HG02973 (cell line): ENCODE data around the gene PAX5.

Experiments used
- ATAC-seq: cut with Tn5 transposase; IDR thresholded peaks from one replicate; pipeline ENCODE4 v1.9.1; 2021; ENCODE audit warnings: moderate library complexity; ENCODE audit not compliant: unreplicated experiment

PAX5 gene

GRCh38 chr9:36935768-36936497 is 98.1 kb downstream of the PAX5 start:
- peak; percentile 62 for ATAC-seq

- peak; percentile 21 for ATAC-seq
These were observed 98.7 kb downstream of the PAX5 start for GRCh38 chr9:36935332-36935731.

- ATAC-seq: no peak
These were observed 99.5 kb downstream of the PAX5 start for GRCh38 chr9:36934478-36935065.

GRCh38 chr9:36933676-36934215 is 100.3 kb downstream of the PAX5 start:
- no peak for ATAC-seq

GRCh38 chr9:36932198-36932597 is 101.9 kb downstream of the PAX5 start:
- ATAC-seq: no peak

- no peak for ATAC-seq
These were observed 103.1 kb downstream of the PAX5 start for GRCh38 chr9:36930941-36931340.

- no peak for ATAC-seq
These were observed 104.8 kb downstream of the PAX5 start for GRCh38 chr9:36929350-36929675.

GRCh38 chr9:36928670-36929349 is 105.3 kb downstream of the PAX5 start:
- peak; percentile 58 for ATAC-seq

- no peak for ATAC-seq
These were observed 105.9 kb downstream of the PAX5 start for GRCh38 chr9:36928210-36928609.

GRCh38 chr9:36924757-36925432 is 109.2 kb downstream of the PAX5 start:
- ATAC-seq: no peak

GRCh38 chr9:36924071-36924470 is 110.0 kb downstream of the PAX5 start:
- ATAC-seq: no peak

- no peak for ATAC-seq
These were observed 110.9 kb downstream of the PAX5 start for GRCh38 chr9:36923025-36923625.

GRCh38 chr9:36922548-36922947 is 111.5 kb downstream of the PAX5 start:
- ATAC-seq: no peak

- ATAC-seq: no peak
These were observed 119.9 kb downstream of the PAX5 start for GRCh38 chr9:36914212-36914577.

GRCh38 chr9:36913393-36914211 is 120.5 kb downstream of the PAX5 start:
- ATAC-seq: no peak

- ATAC-seq: no peak
These were observed 121.4 kb downstream of the PAX5 start for GRCh38 chr9:36912620-36913019.

GRCh38 chr9:36911601-36912412 is 122.3 kb downstream of the PAX5 start:
- ATAC-seq: no peak

GRCh38 chr9:36911037-36911436 is 123.0 kb downstream of the PAX5 start:
- ATAC-seq: no peak

GRCh38 chr9:36906492-36906891 is 127.6 kb downstream of the PAX5 start:
- ATAC-seq: no peak
